Measurements from ENCODE around the gene LYZL1. TPM values are rescaled to one million over a fixed set of nuclear protein-coding genes. Genes with fewer than 3 reads are reported as not detected.
"Not testable (repeated sequence)": the region's sequence is repeated elsewhere in the genome, so short reads cannot be mapped to it uniquely, and the experiment has no call there.

LYZL1 gene
- polyA plus RNA-seq, 1 donor from 2014 or later, result not detected

DNA sequence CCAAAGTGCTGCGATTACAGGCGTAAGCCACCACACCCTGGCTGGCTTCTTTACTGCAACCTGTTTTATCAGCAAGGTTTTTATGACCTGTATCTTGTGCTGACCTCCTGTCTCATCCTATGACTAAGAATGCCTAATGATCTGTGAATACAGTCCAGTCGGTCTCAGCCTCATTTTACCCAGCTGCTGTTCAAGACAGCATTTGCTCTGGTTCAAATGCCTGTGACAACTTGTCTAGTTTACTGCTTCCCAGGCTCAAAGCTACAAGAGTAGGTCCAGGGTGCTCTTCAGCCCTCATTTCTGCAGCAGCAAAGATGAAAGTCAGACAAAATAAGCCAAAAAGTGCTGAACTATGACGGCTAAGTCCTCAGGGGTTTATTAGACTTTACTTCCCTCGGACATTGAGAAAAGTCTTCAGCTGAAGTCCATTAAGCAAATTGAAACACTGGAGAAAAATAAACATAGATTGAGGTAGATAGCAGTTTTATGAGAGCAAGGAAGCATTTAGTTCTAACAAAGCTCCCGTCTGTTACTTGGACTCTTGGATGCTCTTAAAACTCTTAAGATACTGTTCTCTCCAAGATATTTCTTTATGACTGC is 12.5 kb upstream of the LYZL1 start:
- H3K9me3 Mint-ChIP-seq, result peaks cover 0 to 3% (median 0%) of the 10 kb centered on the region in 3 donors
- no peak overlapping the region for H3K4me3 Mint-ChIP-seq
- no peaks in the 10 kb centered on the region for H3K4me1 Mint-ChIP-seq
- no peak overlapping the region for H3K27ac Mint-ChIP-seq
- H3K27me3 Mint-ChIP-seq, result peaks cover 2% of the 10 kb centered on the region
- no peaks in the 10 kb centered on the region for H3K36me3 Mint-ChIP-seq

DNA sequence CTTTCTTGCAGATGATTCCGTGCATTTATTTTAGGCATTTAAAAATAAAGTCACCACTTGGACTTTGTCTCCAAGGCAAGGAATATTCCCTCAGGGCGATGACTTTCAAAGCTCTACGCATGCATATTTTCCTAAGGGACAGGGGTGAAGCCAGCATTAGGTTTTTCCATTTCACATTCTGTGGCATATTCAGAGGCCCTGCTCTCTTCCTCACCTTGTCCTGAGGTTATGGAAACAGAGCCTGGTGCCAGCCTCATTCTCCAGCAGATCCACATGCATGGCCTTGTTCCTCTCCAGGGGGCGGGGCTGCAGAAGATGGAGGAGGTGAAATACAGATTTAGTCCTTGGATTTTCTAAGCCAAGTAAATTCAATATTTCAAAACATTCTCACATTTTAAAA is 11.6 kb upstream of the LYZL1 start:
- Mint-ChIP-seq H3K27me3 (peaks cover 2% of the 10 kb centered on the region), H3K27ac (no peak overlapping the region), H3K4me3 (no peak overlapping the region), H3K4me1 (no peaks in the 10 kb centered on the region), H3K36me3 (no peaks in the 10 kb centered on the region), H3K9me3 (peaks cover 0 to 3% (median 0%) of the 10 kb centered on the region in 3 donors)

DNA sequence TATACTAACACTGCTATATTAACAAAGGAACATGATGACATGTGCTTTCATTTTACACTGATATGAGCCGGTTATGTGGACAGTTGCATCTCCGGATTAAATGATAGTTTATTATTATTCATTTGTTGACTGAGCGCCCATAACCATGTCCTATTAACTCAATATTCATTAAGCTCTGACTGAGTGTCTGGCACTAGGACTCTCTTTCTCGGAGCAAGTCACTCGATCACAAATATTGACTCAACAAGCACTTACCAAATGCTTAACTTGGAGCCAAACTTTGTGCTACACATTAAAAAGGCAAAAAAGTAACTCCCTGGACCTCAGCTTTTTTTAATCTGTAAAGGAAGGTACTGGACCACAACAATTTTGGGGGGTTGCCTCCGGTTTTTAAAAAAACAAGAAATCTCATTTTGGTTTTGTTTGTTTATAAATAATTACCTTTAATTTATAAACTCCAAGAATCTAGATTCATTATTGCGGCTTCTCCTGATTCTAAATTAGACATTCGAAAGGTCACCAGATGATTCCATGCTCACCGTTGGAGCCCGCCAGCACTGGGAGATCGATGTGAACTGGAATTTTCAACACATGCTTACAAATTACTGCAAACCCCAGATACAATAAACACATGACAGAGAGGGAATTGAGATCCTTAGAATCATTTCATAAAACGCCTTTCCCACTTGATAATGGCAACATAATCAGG is 8.9 kb upstream of the LYZL1 start:
- Mint-ChIP-seq H3K4me1 (peaks cover 0 to 8% (median 6%) of the 10 kb centered on the region in 3 donors), H3K27ac (no peak overlapping the region), H3K36me3 (no peaks in the 10 kb centered on the region), H3K9me3 (peaks cover 0 to 3% (median 0%) of the 10 kb centered on the region in 3 donors), H3K27me3 (no peaks in the 10 kb centered on the region), H3K4me3 (no peak overlapping the region)

DNA sequence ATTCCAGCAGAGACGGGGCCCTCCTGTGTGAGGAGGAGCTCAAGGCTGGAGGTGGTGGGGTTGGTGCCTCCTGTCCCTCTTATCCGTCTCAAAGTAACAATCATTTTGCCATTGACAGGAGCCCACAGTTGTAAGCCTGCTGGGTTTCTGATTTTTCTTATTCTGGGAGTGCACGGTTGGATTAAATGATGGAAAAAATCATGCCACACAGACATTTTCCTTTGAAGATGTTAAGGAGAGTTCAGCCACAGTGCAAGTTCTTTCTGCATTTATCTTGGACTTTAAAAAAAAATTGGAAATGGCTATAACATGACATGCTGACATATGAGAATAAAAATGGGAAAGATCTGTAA is 8.4 kb upstream of the LYZL1 start:
- H3K27me3 Mint-ChIP-seq, result no peaks in the 10 kb centered on the region
- H3K4me1 Mint-ChIP-seq, result peaks cover 2 to 11% (median 8%) of the 10 kb centered on the region in 3 donors
- no peak overlapping the region for H3K27ac Mint-ChIP-seq
- H3K36me3 Mint-ChIP-seq, result no peaks in the 10 kb centered on the region
- H3K4me3 Mint-ChIP-seq, result no peak overlapping the region
- peaks cover 0 to 3% (median 0%) of the 10 kb centered on the region in 3 donors for H3K9me3 Mint-ChIP-seq

DNA sequence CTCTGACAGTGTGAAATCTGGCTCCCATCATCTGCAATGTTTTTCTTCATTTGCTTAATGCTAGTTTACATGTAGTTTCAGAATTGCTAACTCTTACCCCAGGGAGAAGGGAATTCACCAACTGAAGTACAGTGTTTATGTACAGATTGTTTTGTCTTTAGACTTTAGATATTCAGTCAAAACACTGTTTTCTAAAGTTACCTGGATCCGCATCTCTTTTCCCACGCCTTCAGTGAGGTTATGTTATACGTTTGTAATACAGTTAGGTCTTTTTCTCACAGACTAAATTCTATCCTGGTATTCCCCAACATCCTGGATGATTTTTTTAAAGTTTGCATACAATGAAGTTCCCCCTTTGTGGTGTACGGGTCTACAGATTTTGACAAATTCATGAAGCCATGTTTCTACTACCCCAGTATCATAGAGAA is 3.2 kb upstream of the LYZL1 start:
- H3K27me3 Mint-ChIP-seq, result no peaks in the 10 kb centered on the region
- no peaks in the 10 kb centered on the region for H3K9me3 Mint-ChIP-seq
- H3K36me3 Mint-ChIP-seq, result no peaks in the 10 kb centered on the region
- peak overlapping the region in 1 of 3 donors; percentile 53 for H3K27ac Mint-ChIP-seq
- peaks cover 5 to 20% (median 13%) of the 10 kb centered on the region in 3 donors for H3K4me1 Mint-ChIP-seq
- H3K4me3 Mint-ChIP-seq, result peak overlapping the region in 1 of 4 donors; percentile 42

DNA sequence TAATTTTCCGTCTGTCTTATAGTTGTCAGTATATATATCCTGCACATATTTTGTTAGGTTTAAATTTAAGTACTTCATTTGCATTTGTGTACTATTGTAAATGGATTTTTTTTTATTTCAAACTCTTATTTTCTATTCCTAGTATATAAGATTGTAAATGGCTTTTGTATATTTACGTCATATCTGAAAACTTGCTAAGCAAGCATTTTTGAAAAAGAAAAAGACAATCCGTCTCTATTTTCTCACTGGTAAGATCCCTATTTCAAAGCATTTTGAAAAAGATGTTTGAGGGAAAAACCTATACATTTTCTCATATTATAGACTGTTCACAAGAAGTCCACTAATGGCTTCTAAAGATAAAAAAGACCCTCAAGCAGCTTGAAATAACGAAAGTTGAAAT is 1.2 kb upstream of the LYZL1 start:
- Mint-ChIP-seq H3K36me3 (no peaks in the 10 kb centered on the region), H3K27me3 (no peaks in the 10 kb centered on the region), H3K27ac (no peak overlapping the region), H3K9me3 (no peaks in the 10 kb centered on the region), H3K4me1 (peaks cover 5 to 20% (median 13%) of the 10 kb centered on the region in 3 donors), H3K4me3 (no peak overlapping the region)

DNA sequence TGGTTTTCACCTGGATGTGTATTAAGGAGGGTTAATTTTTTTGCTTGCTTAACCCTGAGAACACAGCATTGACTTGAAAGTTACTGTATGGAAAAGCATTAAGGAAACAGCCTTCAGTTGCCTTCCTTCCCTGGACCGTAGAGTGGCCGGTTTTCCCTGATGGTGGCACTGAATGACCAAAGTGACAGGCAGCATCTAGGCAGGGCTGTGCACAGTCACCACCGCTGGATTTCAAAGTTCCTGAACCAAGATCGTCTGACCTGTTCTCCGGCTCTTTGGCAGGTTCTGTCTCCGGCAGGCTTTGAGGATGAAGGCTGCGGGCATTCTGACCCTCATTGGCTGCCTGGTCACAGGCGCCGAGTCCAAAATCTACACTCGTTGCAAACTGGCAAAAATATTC is 2.7 kb downstream of the LYZL1 start:
- H3K27ac Mint-ChIP-seq, H3K4me3 Mint-ChIP-seq, H3K9me3 Mint-ChIP-seq, H3K4me1 Mint-ChIP-seq, H3K36me3 Mint-ChIP-seq, H3K27me3 Mint-ChIP-seq: not testable (repeated sequence)

DNA sequence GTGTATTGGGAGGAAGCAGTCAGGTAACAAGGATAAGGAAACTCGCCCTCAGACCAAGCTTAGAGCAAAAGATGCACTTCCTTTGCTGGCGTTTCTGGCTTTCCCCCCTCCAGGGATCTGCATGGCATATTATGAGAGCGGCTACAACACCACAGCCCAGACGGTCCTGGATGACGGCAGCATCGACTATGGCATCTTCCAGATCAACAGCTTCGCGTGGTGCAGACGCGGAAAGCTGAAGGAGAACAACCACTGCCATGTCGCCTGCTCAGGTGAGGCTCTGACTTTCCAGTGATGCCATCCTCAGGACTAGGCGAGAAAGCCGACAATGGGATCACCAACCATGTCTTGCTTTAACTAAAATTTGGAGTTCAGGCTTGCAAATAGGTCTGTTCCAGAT is 3.5 kb downstream of the LYZL1 start:
- H3K4me1 Mint-ChIP-seq, H3K9me3 Mint-ChIP-seq, H3K27ac Mint-ChIP-seq, H3K27me3 Mint-ChIP-seq, H3K36me3 Mint-ChIP-seq, H3K4me3 Mint-ChIP-seq: not testable (repeated sequence)

DNA sequence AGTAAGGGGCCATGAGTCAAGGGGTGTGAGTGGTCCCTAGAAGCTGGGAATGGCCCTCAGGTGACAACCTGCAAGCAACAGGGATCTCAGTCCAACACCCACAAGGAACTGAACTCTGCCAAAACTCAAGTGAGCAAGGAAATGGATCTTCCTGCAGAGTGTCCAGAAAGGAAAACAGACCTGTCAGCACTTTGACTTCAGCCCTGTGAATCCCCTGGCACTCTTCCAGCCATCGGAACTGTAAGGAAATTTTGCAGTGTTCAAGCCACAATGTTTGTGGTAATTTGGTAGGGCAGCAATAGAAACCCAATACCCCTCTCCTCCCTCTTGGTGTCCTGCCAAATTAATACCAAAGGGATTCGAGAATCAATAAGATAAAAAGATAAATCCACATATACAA is 6.9 kb downstream of the LYZL1 start:
- H3K27me3 Mint-ChIP-seq, result no peaks in the 10 kb centered on the region
- H3K36me3 Mint-ChIP-seq, result no peaks in the 10 kb centered on the region

DNA sequence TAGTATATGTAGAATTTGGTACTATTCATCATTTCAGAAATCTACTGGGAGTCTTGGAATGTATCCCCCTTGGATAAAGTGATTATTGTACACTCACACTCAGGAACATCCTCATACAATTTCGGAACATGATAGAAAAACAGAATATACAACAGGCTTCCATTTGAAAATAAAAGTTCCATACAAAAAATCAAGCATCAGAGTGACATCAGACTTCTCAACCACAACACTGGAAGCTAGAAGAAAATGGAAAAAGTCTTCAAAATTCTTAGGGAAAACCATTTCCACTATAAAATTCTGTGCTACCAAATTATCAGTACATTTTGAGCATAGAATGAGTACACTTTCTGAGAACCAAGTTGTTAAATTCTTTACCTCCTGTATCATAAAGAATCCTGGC is 8.8 kb downstream of the LYZL1 start:
- H3K4me1 Mint-ChIP-seq, result no peaks in the 10 kb centered on the region
- H3K9me3 Mint-ChIP-seq, result peaks cover 11 to 21% (median 20%) of the 10 kb centered on the region in 3 donors
- H3K27ac Mint-ChIP-seq, result no peak overlapping the region
- H3K27me3 Mint-ChIP-seq, result no peaks in the 10 kb centered on the region
- H3K36me3 Mint-ChIP-seq, result no peaks in the 10 kb centered on the region
- no peak overlapping the region for H3K4me3 Mint-ChIP-seq

More for the DNA sequence above, 6.9 kb downstream of the LYZL1 start:
- H3K4me1 Mint-ChIP-seq, result no peaks in the 10 kb centered on the region
- H3K9me3 Mint-ChIP-seq, result peaks cover 0 to 8% (median 8%) of the 10 kb centered on the region in 3 donors
- no peak overlapping the region for H3K4me3 Mint-ChIP-seq
- peak overlapping the region in 1 of 3 donors; percentile 54 for H3K27ac Mint-ChIP-seq

DNA sequence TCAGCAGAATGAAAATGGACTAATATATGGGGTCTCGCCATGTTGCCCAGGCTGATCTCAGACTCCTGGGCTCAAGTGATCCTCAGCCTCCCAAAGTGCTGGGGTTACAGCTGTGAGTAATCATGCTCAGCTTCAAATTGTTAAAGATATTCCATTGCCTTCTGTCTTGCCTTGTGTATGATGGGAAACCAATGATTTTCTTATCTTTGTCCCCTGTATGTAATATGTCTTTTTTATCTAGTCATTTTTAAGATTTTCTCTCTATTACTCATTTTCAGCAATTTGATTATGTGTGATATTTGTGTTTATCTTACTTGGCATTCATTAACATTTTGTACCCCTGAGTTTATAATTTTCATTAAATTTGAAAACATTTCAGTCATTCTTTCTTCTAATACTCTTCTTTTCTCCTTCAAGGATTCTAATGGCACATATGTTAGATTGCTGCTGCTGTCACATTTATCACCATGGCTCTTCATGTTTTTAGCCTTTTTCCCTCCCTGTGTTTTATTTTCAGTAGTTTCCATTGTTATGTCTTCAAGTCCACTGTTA is 12.6 kb downstream of the LYZL1 start:
- Mint-ChIP-seq H3K4me3 (peak overlapping the region in 2 of 4 donors; percentile 13 to 68), H3K36me3 (no peaks in the 10 kb centered on the region), H3K4me1 (peaks cover 0 to 3% (median 0%) of the 10 kb centered on the region in 3 donors), H3K9me3 (peaks cover 11 to 16% (median 15%) of the 10 kb centered on the region in 3 donors), H3K27me3 (peaks cover 3% of the 10 kb centered on the region), H3K27ac (no peak overlapping the region)

DNA sequence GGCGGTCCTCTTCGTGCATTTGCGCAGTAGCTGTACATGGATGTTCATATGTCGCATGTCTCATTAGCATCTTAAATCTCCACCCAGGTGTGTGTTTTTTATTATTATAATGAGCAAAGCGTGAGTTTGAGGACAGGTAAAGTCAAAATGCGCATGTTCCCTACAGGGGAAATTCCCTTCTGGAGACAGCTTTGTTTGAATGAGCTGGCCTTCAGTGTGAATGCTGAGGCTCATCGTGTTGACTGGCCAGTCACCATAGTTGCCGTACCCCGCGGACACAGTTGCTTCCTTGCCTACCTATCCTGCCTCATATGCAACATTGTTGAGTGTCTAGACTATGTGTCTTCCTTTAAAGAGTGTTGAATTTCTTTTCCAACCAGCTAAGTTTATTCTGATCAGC is 13.6 kb downstream of the LYZL1 start:
- Mint-ChIP-seq H3K27me3 (peaks cover 3% of the 10 kb centered on the region), H3K9me3 (peaks cover 11 to 15% (median 15%) of the 10 kb centered on the region in 3 donors), H3K36me3 (no peaks in the 10 kb centered on the region), H3K27ac (no peak overlapping the region), H3K4me3 (no peak overlapping the region), H3K4me1 (peaks cover 0 to 3% (median 0%) of the 10 kb centered on the region in 3 donors)

DNA sequence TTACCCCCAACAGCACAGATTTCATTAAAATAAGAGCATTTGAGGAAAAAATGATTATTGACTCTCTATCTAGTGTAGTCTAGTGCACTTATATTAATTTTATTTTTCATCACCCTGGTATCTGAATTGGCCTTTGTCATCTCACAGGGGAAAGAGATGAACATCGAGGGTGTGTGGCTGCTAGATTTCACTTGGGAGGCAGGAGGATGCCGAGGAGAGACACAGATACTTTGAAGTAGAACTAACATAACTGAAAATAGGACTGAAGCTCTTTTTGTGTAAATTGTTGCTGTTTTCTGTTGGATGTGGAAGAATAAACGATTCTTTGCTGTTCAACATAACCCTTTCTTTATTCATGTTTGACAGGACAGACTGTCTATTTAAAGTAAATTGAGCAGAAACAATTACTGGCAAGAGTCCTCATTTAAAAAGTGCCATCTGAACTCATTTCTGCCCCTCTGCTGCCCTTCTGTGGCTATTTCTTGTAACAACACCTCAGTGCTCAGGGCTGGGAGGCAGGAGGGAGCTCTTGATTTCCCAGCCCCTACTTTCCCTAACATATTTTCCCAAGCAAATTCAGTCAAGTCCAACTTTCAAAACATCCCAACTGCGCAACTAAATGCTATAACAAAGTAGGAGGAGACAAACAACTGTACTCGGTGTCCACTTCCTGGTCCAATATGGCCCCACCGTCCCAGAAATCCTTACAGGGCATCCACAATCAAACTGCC is 15.6 kb downstream of the LYZL1 start:
- no peaks in the 10 kb centered on the region for H3K36me3 Mint-ChIP-seq
- H3K4me1 Mint-ChIP-seq, result peaks cover 0 to 3% (median 0%) of the 10 kb centered on the region in 3 donors
- peaks cover 6% of the 10 kb centered on the region for H3K27me3 Mint-ChIP-seq
- H3K27ac Mint-ChIP-seq, result no peak overlapping the region
- peaks cover 11 to 13% (median 12%) of the 10 kb centered on the region in 3 donors for H3K9me3 Mint-ChIP-seq
- no peak overlapping the region for H3K4me3 Mint-ChIP-seq

DNA sequence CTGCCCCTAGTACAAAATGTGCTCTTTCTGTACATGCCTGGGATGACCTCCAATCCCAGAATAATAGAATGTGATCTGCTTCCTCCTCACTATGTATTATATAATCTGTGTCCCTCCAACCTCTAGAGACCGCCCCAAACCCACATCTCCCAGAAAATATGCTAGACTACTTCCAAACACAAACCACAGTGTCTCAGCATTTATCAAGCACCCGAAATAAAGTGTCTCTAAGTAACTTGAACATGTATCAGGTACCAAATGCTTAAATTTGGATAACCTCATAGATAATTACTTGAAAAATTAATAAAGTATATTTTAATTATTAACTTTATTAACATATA is 16.1 kb downstream of the LYZL1 start:
- peak overlapping the region in 1 of 4 donors; percentile 16 for H3K4me3 Mint-ChIP-seq
- no peaks in the 10 kb centered on the region for H3K36me3 Mint-ChIP-seq
- H3K27ac Mint-ChIP-seq, result no peak overlapping the region
- H3K9me3 Mint-ChIP-seq, result peaks cover 11 to 13% (median 12%) of the 10 kb centered on the region in 3 donors
- peaks cover 9% of the 10 kb centered on the region for H3K27me3 Mint-ChIP-seq
- H3K4me1 Mint-ChIP-seq, result peaks cover 0 to 3% (median 0%) of the 10 kb centered on the region in 3 donors

DNA sequence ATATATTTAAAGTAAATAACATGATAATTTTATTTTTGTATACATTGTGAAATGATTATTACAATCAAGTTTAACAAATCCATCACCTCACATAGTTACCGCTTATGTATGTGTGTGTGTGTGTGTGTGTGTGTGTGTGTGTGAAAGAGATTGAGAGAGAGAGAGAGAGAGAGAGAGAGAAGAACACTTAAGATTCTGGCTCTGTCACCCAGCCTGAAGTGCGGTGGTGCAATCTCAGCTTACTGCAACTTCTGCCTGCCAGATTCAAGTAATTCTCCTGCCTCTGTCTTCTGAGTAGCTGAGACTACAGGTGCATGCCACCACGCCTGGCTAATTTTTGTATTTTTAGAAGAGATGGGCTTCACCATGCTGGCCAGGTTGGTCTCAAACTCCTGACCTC is 17.8 kb downstream of the LYZL1 start:
- Mint-ChIP-seq H3K27me3 (peaks cover 14% of the 10 kb centered on the region), H3K4me3 (no peak overlapping the region), H3K36me3 (no peaks in the 10 kb centered on the region), H3K9me3 (peaks cover 3 to 5% (median 4%) of the 10 kb centered on the region in 3 donors), H3K27ac (no peak overlapping the region), H3K4me1 (peaks cover 0 to 3% (median 0%) of the 10 kb centered on the region in 3 donors)
